Neural progenitor cell (in vitro differentiated cells): ENCODE measurements around the gene IQGAP3.

Source experiments
- CTCF ChIP-seq: fragments of 200-600 bp; sonication (generic); IDR thresholded peaks from 2 replicates; pipeline ENCODE4 v1.5.1; 2017; ENCODE audit warnings: antibody characterized with exemption, mild to moderate bottlenecking
- EZH2 ChIP-seq: fragments of 200-600 bp; sonication (generic); IDR thresholded peaks from 2 replicates; pipeline ENCODE4 v1.6.1; 2017; ENCODE audit warnings: antibody characterized with exemption, mild to moderate bottlenecking, moderate library complexity
- EZH2phosphoT487 ChIP-seq: fragments of 200-600 bp; sonication (generic); IDR thresholded peaks from 2 replicates; pipeline ENCODE4 v1.6.1; 2017; ENCODE audit warnings: antibody characterized with exemption

DNA sequence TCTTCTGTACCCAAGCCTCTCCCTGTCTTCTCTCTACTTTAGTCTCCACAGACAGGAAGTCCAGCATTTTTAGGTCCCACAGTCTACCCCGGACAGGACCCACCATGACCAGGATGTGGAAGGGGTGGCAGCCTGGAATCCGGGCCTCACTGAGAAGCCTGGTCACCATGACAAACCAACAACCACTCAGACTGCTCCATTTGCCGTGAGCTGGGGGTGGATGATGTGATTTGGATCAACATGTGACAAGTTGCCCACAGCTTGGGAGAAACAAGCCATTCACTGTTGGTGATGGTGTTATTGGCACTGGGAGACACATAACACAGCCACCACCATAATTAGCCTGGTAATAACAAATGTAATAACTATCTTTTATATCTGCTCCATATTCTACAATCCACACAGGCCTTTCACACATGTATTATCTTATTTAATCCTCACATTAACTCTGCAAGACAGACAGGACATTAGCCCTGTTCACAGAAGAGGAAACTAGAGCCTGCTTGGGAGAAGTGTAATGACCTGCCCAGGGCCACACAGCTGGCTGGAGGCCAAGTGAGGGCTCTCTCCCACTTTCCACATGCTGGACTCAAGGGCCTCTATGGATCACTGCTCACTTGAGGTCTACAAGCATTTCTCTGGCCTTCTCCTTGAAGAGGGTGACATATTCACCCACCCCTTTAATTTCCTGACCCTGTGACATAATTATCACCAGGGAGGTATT, 94.7 kb downstream of the IQGAP3 start:
- no peak for TF ChIP-seq CTCF
- no peak for TF ChIP-seq EZH2phosphoT487
- no peak for TF ChIP-seq EZH2
